H1 (cell line): ENCODE results near the gene MSANTD7. TPM values are rescaled to one million over a fixed set of nuclear protein-coding genes. Genes with fewer than 3 reads are reported as not detected.

Experiments
- CTCF ChIA-PET: fragments of 300-600 bp; sonication (Branson Sonifier 250); formaldehyde crosslinking; loops from one replicate; lab custom pipeline; 2021; ENCODE audit not compliant: partially characterized antibody; lab: Charles Lee
- POLR2A ChIA-PET: fragments of 300-600 bp; sonication (Branson Sonifier 250); formaldehyde crosslinking; loops from one replicate; lab custom pipeline; 2021; ENCODE audit warnings: inconsistent platforms; ENCODE audit not compliant: partially characterized antibody; lab: Charles Lee
- DNase-seq, 2 experiments: peaks; one replicate each; pipeline versions ENCODE4 v3.0.0 to v3.0.0-alpha.2; 2010 to 2022; ENCODE audit warnings: low spot score in 2 of 2, low read depth in 1 of 2, mixed read lengths in 1 of 2
- FAIRE-seq: peaks from 2 replicates; lab custom pipeline; 2011; peaks lifted over from hg19 to GRCh38; lab: Jason Lieb, UNC
- H2AFZ ChIP-seq: 2 replicates; pipeline ENCODE4 v1.8.1; 2012; ENCODE audit warnings: low read length, inconsistent platforms
- H2AK5ac ChIP-seq: 2 replicates; pipeline ENCODE4 v1.6.1; 2013; ENCODE audit warnings: low read depth, low read length
- H2BK120ac ChIP-seq: replicated peaks from 2 replicates; pipeline ENCODE3; 2013; ENCODE audit warnings: low read depth, low read length, inconsistent platforms
- H2BK12ac ChIP-seq: 2 replicates; pipeline ENCODE4 v1.6.1; 2013; ENCODE audit warnings: low read depth, low read length
- H2BK15ac ChIP-seq: 2 replicates; pipeline ENCODE4 v1.6.1; 2013; ENCODE audit warnings: low read length
- H2BK20ac ChIP-seq: 2 replicates; pipeline ENCODE4 v1.6.1; 2013; ENCODE audit warnings: low read length
- H2BK5ac ChIP-seq: 2 replicates; pipeline ENCODE4 v1.6.1; 2013; ENCODE audit warnings: low read depth, low read length
- H3K14ac ChIP-seq: 2 replicates; pipeline ENCODE4 v1.6.1; 2013; ENCODE audit warnings: inconsistent platforms; ENCODE audit not compliant: insufficient read length
- H3K18ac ChIP-seq: 2 replicates; pipeline ENCODE4 v1.6.1; 2013; ENCODE audit warnings: low read length; ENCODE audit errors: extremely low read depth
- H3K23ac ChIP-seq: 2 replicates; pipeline ENCODE4 v1.6.1; 2013; ENCODE audit warnings: inconsistent platforms; ENCODE audit not compliant: insufficient read length
- H3K23me2 ChIP-seq: 2 replicates; pipeline ENCODE4 v1.6.1; 2013; ENCODE audit warnings: low read depth, low read length
- H3K27ac ChIP-seq: 2 replicates; pipeline ENCODE4 v1.6.1; 2011; ENCODE audit warnings: low read depth, low read length, inconsistent platforms
- H3K27me3 ChIP-seq, 4 experiments: replicated peaks in 1 of 4; 1 replicate in 1 of 4; 2 replicates in 3 of 4; pipeline versions ENCODE4 v1.6.1 to v1.8.1; 2011 to 2013; ENCODE audit warnings: low read length in 3 of 4, mild to moderate bottlenecking in 3 of 4, inconsistent platforms in 2 of 4, mixed read lengths in 2 of 4, moderate library complexity in 1 of 4; ENCODE audit not compliant: control insufficient read depth in 3 of 4, insufficient read depth in 3 of 4; ENCODE audit errors: extremely low read depth in 1 of 4
- H3K36me3 ChIP-seq, 4 experiments: 2 replicates each; pipeline versions ENCODE4 v1.6.1 to v1.8.1; 2011 to 2013; ENCODE audit warnings: mild to moderate bottlenecking in 4 of 4, low read length in 3 of 4, moderate library complexity in 2 of 4, control low read depth in 1 of 4, inconsistent platforms in 1 of 4; ENCODE audit not compliant: insufficient read depth in 4 of 4, control insufficient read depth in 2 of 4
- H3K4ac ChIP-seq: replicated peaks from 2 replicates; pipeline ENCODE3; 2013; ENCODE audit warnings: low read length, low read depth, mixed read lengths, inconsistent platforms; ENCODE audit not compliant: insufficient read length
- H3K4me1 ChIP-seq, 4 experiments: replicated peaks in 1 of 4; 1 replicate in 1 of 4; 2 replicates in 3 of 4; pipeline versions ENCODE4 v1.6.1 to v1.8.1; 2011 to 2013; ENCODE audit warnings: low read length in 3 of 4, inconsistent platforms in 2 of 4, mixed read lengths in 1 of 4; ENCODE audit not compliant: insufficient read depth in 4 of 4, control insufficient read depth in 3 of 4
- H3K4me2 ChIP-seq, 2 experiments: 2 replicates each; pipeline versions ENCODE4 v1.6.1 to v1.8.1; 2011 to 2013; ENCODE audit warnings: low read depth in 2 of 2, low read length in 2 of 2, control low read depth in 1 of 2, inconsistent platforms in 1 of 2, mild to moderate bottlenecking in 1 of 2; ENCODE audit not compliant: insufficient read depth in 1 of 2
- H3K4me3 ChIP-seq, 4 experiments: fragments of 200-600, 300-600 bp in 1 of 4; sonication (generic), shearing (Covaris generic), sonication (Bioruptor Twin) in 1 of 4; 2 replicates each; pipeline versions ENCODE4 v1.5.1 to v1.8.1; 2011 to 2016; ENCODE audit warnings: low read length in 4 of 4, low read depth in 3 of 4, control low read depth in 2 of 4, inconsistent platforms in 2 of 4, mild to moderate bottlenecking in 2 of 4, mixed read lengths in 1 of 4, moderate library complexity in 1 of 4; ENCODE audit not compliant: insufficient read depth in 2 of 4; ENCODE audit errors: extremely low read depth in 1 of 4
- H3K56ac ChIP-seq: replicated peaks from 2 replicates; pipeline ENCODE3; 2013; ENCODE audit warnings: low read depth, mild to moderate bottlenecking, mixed read lengths, low read length, inconsistent platforms; ENCODE audit not compliant: insufficient read length
- H3K79me1 ChIP-seq: 2 replicates; pipeline ENCODE4 v1.6.1; 2013; ENCODE audit warnings: low read depth, low read length, control low read depth
- H3K79me2 ChIP-seq, 2 experiments: 2 replicates each; pipeline versions ENCODE4 v1.6.1 to v1.8.1; 2012 to 2013; ENCODE audit warnings: low read length in 2 of 2, mild to moderate bottlenecking in 2 of 2, inconsistent platforms in 1 of 2; ENCODE audit not compliant: insufficient read depth in 2 of 2, control insufficient read depth in 1 of 2
- H3K9ac ChIP-seq, 4 experiments: replicated peaks in 1 of 4; 1 replicate in 1 of 4; 2 replicates in 3 of 4; pipeline versions ENCODE4 v1.6.1 to v1.8.1; 2011 to 2013; ENCODE audit warnings: low read depth in 3 of 4, low read length in 3 of 4, control low read depth in 2 of 4, mild to moderate bottlenecking in 2 of 4, moderate library complexity in 2 of 4, inconsistent platforms in 1 of 4; ENCODE audit errors: extremely low read depth in 1 of 4
- H3K9me3 ChIP-seq, 2 experiments: 2 replicates each; pipeline versions ENCODE4 v1.6.1 to v1.8.1; 2012 to 2013; ENCODE audit warnings: mild to moderate bottlenecking in 2 of 2, moderate library complexity in 2 of 2, control low read depth in 1 of 2, inconsistent platforms in 1 of 2, low read depth in 1 of 2, low read length in 1 of 2, mixed read lengths in 1 of 2; ENCODE audit not compliant: insufficient read depth in 2 of 2
- H4K20me1 ChIP-seq, 2 experiments: replicated peaks in 1 of 2; 2 replicates each; pipeline versions ENCODE3 to v1.8.1; 2011 to 2013; ENCODE audit warnings: inconsistent platforms in 2 of 2, low read length in 2 of 2, mild to moderate bottlenecking in 1 of 2; ENCODE audit not compliant: insufficient read depth in 2 of 2, control insufficient read depth in 1 of 2
- H4K5ac ChIP-seq: 2 replicates; pipeline ENCODE4 v1.6.1; 2013; ENCODE audit warnings: low read length, low read depth, mixed read lengths, inconsistent platforms; ENCODE audit not compliant: insufficient read length
- H4K8ac ChIP-seq: 2 replicates; pipeline ENCODE4 v1.8.0; 2013; ENCODE audit warnings: mild to moderate bottlenecking, moderate library complexity, low read length, inconsistent platforms; ENCODE audit not compliant: insufficient read depth; ENCODE audit errors: extremely low read depth
- H4K91ac ChIP-seq: replicated peaks from 2 replicates; pipeline ENCODE3; 2013; ENCODE audit warnings: low read length, mixed read lengths, inconsistent platforms; ENCODE audit not compliant: insufficient read length
- CTCF ChIP-seq, 3 experiments: IDR thresholded peaks; 1 replicate in 2 of 3; 2 replicates in 1 of 3; pipeline versions ENCODE4 v1.5.1 to v1.6.1; 2011; ENCODE audit warnings: low read length in 3 of 3, mild to moderate bottlenecking in 3 of 3, inconsistent platforms in 2 of 3, low read depth in 1 of 3, moderate library complexity in 1 of 3; ENCODE audit not compliant: insufficient read depth in 1 of 3; ENCODE audit errors: control extremely low read depth in 1 of 3
- HDAC2 ChIP-seq, 2 experiments: fragments of 300-600 bp in 1 of 2; sonication (generic) in 1 of 2; IDR thresholded peaks; 2 replicates each; pipeline ENCODE4 v1.6.1; 2011 to 2012; ENCODE audit warnings: low read depth in 2 of 2, low read length in 2 of 2, mild to moderate bottlenecking in 2 of 2, moderate library complexity in 2 of 2, borderline replicate concordance in 1 of 2, inconsistent platforms in 1 of 2
- KDM1A ChIP-seq: fragments of 200-600, 300-600 bp; sonication (generic); IDR thresholded peaks from 2 replicates; pipeline ENCODE4 v1.7.1; 2016; ENCODE audit warnings: mild to moderate bottlenecking, low read length, borderline replicate concordance
- MAX ChIP-seq: IDR thresholded peaks from 2 replicates; pipeline ENCODE4 v1.6.1; 2012; ENCODE audit warnings: inconsistent platforms
- RAD21 ChIP-seq, 2 experiments: IDR thresholded peaks in 1 of 2; conservative IDR thresholded peaks in 1 of 2; 2 replicates each; pipeline ENCODE4 v1.6.1; 2011; ENCODE audit warnings: low read depth in 2 of 2, low read length in 2 of 2, improper control_type of control experiment in 1 of 2, inconsistent platforms in 1 of 2, mild to moderate bottlenecking in 1 of 2, moderate library complexity in 1 of 2
- WGBS, 2 experiments: shearing (Covaris generic) in 1 of 2; methylation state at CpG; one replicate each; pipeline versions ENCODE4 v1.1.6 to v1.1.7; 2013 to 2015; ENCODE audit warnings: low lambda C conversion rate in 2 of 2, mixed read lengths in 2 of 2, inconsistent platforms in 1 of 2, low coverage in 1 of 2, missing lambda C conversion rate in 1 of 2; ENCODE audit not compliant: insufficient replicate concordance in 2 of 2, insufficient coverage in 1 of 2, insufficient read length in 1 of 2; ENCODE audit errors: extremely low coverage in 1 of 2, missing lambda C conversion rate in 1 of 2; 5-methylcytosine and 5-hydroxymethylcytosine counted together
- polyA plus RNA-seq, 7 experiments: library from polyadenylated mRNA; depleted of rRNA in 3 of 7; stranded (reverse) in 5 of 7; unstranded in 2 of 7; fragments of >200 nt in 5 of 7; fragments of 200-250 nt in 2 of 7; gene quantifications; 1 replicate in 5 of 7; 2 replicates in 1 of 7; 4 replicates in 1 of 7; pipeline versions ENCODE4 v1.2.1 to v1.2.3, GENCODE V29; 2011 to 2013; ENCODE audit warnings: missing spikeins in 2 of 7, mixed read lengths in 2 of 7
- total RNA-seq: library from RNA; stranded (reverse); fragmentation: NEBNext Ultra II Directional; extraction: Animal tissue kit (Norgen Biotek cat#: 25700); gene quantifications from 2 replicates; pipeline ENCODE4 v1.2.1, GENCODE V29; 2021

Gene MSANTD7
- total and polyA plus RNA-seq, 2 of the 8 experiments (the other 6 are each of a cell fraction or from before 2014, with no cell fraction given), result 5.0 to 15.2 TPM

- POLR2A ChIA-PET, result interaction anchor here (0.9 to 1.8 kb wide), 4 partner anchors 14 to 283 kb away, joined by 4 to 8 read pairs (median 5); partner anchors contain the start of genes CDNF, HSPA14 and MSANTD7
- Histone ChIP-seq H2BK120ac (no peak overlapping the region), H3K27ac (no peak overlapping the region), H3K23ac (no peak overlapping the region), H3K14ac (no peak overlapping the region), H2BK5ac (no peak overlapping the region), H2BK20ac (no peak overlapping the region), H3K27me3 (no peaks in the 10 kb centered on the region), H3K4me3 (no peak overlapping the region), H3K36me3 (no peaks in the 10 kb centered on the region), H3K4ac (no peak overlapping the region), H4K5ac (no peak overlapping the region), H3K4me1 (no peaks in the 10 kb centered on the region; a peak in 2 of 7 replicates), H4K91ac (no peak overlapping the region), H3K79me1 (no peaks in the 10 kb centered on the region), H4K20me1 (no peaks in the 10 kb centered on the region), H2AFZ (no peak overlapping the region), H3K9ac (no peak overlapping the region), H2BK15ac (no peak overlapping the region), H3K79me2 (no peaks in the 10 kb centered on the region), H2BK12ac (no peak overlapping the region), H3K56ac (no peak overlapping the region), H3K9me3 (no peaks in the 10 kb centered on the region), H3K4me2 (no peak overlapping the region), H2AK5ac (no peak overlapping the region), H4K8ac (no peak overlapping the region), H3K23me2 (no peaks in the 10 kb centered on the region), H3K18ac (no peak overlapping the region)
- WGBS, 2 experiments, result 36% methylated on average over 3 of the region's 3 CpGs; no CpG with 5 or more reads in 1 of the 2 experiments
- FAIRE-seq, result peak; percentile 52
- peak in 2 of 3 experiments; percentile 56 to 64; a peak in 3 of 4 replicates for TF ChIP-seq CTCF (IDR thresholded peaks at IDR 0.05; ENCODE audit: control extremely low read depth in 1 of 3, insufficient read depth in 1 of 3, low read depth in 1 of 3, low read length in 3 of 3)
- no peak for TF ChIP-seq KDM1A
- TF ChIP-seq HDAC2 (IDR thresholded peaks at IDR 0.05; ENCODE audit: borderline replicate concordance in 1 of 2, low read depth in 2 of 2, low read length in 2 of 2), result no peak
- peak; percentile 86 to 88 for TF ChIP-seq RAD21 (IDR thresholded peaks at IDR 0.05 in 1 of 2, conservative IDR thresholded peaks at IDR 0.05 in 1 of 2; ENCODE audit: low read depth in 2 of 2, low read length in 2 of 2)
- TF ChIP-seq MAX, result no peak
- CTCF ChIA-PET, result interaction anchor here (0.6 to 3.9 kb wide), 35 partner anchors 8 to 1236 kb away, joined by 3 to 40 read pairs (median 4); partner anchors contain the start of genes FAM107B and PRPF18
- no peak for DNase-seq
Observed at GRCh38 chr10:14822879-14823755, 15.0 kb upstream of the MSANTD7 start.
